ENCODE measurements around the gene ADAM12.

Gene ADAM12

DNA sequence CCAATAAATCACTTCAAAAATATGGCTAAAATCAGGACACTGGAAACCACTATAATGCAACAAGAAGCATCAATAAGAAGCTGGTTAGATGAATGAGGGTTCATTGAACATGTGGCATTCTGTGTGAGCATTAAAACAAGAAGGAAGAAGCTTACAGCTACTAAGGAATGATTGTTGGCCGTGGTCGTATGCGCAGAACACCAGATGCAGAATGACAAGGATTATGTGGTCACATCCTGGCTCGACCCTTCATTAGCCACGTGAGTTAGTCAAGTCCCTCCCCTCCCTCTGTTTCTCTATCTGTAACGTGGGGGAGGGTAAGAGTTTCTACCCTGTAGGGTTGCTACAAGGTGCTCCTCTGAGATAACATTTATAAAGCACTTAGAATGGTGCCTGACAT is 174.3 kb downstream of the ADAM12 start:
- DNase-seq (ENCODE audit: low read depth in 2 of 2, low spot score in 1 of 2) = no peak

GRCh38 chr10:126212738-126213137 is 175.5 kb downstream of the ADAM12 start:
- no peak for DNase-seq (ENCODE audit: low read depth in 2 of 2, low spot score in 1 of 2)

DNA sequence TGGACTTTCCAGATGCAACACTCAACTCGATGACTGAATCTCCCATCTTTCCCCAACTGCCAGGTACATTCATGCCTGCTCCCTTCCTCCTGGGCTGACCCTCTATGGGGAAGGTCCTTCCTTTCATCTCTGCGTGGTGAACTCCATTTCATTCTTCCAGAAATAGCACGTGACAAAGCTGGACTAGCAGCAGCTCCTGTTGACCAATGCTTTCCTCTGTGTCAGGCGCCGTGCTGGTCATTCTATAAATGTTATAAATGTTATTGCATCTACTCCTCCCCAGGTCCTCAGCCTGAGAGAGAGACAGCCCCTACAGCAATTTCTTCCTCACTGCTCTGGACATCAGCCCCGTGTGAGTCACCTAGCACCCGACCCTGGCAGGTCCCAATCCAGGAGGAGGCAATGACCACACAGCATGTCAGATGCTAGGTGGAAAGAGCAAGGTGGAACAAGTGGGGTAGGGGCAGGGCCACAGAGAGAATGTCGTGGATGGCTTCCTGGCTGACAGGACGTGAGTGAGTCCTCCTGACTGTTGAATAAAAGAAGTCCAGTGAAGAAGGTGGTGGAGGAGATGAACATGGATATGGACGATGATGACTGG is 178.1 kb downstream of the ADAM12 start:
- DNase-seq (ENCODE audit: low read depth in 2 of 2, low spot score in 1 of 2) = no peak

GRCh38 chr10:126209451-126209850 is 178.8 kb downstream of the ADAM12 start:
- DNase-seq (ENCODE audit: low read depth in 2 of 2, low spot score in 1 of 2) = no peak

- DNase-seq (ENCODE audit: low read depth in 2 of 2, low spot score in 1 of 2) = no peak
These were observed 179.5 kb downstream of the ADAM12 start for GRCh38 chr10:126208726-126209302.

GRCh38 chr10:126207851-126208250 is 180.4 kb downstream of the ADAM12 start:
- DNase-seq (ENCODE audit: low read depth in 2 of 2, low spot score in 1 of 2) = no peak

- DNase-seq (ENCODE audit: low read depth in 2 of 2, low spot score in 1 of 2) = no peak
These were observed 180.9 kb downstream of the ADAM12 start for GRCh38 chr10:126207313-126207771.

DNA sequence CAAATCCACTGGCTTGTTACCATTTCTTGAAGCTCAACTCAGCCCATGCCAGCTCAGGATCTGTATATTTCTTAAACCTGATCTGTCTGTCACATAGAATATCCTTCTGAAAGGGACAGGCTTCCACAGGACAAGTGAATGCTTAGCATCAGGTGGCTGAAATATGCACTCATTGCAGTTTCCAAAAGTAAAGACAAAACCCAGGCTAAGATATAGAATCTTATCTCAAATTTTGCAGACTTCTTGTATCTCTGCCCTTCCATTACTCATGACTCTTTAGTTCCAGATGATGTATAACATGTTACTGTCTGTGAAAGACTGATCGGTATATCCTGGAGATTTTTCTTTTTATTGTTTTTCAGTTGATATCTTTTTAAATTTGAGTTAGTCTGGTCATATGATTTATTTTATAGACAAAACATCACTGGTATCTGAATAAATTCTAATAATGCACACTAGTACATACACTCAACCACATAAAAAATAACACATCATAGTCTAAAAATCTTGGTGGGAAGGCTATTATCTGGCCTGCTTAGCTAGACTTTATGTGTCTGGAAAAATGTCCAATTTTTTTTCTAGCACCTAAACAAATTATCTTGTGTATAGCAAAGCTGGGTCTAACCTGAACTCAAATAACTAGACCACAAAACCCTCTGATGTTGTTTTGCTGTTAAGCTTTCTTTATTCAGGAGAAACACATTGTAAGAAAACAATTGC is 182.6 kb downstream of the ADAM12 start:
- DNase-seq (ENCODE audit: low read depth in 2 of 2, low spot score in 1 of 2) = no peak

- DNase-seq (ENCODE audit: low read depth in 2 of 2, low spot score in 1 of 2) = no peak
These were observed 184.0 kb downstream of the ADAM12 start for GRCh38 chr10:126204320-126204719.

DNA sequence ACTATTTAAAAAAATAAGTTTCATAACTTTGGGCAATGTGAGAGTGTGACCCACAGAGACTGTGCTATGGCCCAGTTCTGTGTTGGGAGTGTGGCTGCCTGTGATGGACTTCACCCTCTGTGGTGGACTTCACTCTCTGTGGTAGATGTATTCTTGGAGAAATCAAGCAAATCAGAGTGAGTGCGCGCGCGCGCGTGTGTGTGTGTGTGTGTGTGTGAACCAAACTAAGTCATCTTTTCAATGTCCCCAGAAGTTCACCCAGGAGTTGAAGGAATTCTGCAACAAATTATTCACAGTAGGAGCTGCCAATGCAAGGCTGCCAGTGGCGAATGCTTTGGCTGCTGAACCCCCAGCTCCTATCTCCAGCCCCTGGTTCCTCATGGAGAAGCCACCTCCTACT is 184.5 kb downstream of the ADAM12 start:
- DNase-seq (ENCODE audit: low read depth in 2 of 2, low spot score in 1 of 2) = no peak

GRCh38 chr10:126201603-126202002 is 186.7 kb downstream of the ADAM12 start:
- DNase-seq (ENCODE audit: low read depth in 2 of 2, low spot score in 1 of 2) = no peak

- DNase-seq (ENCODE audit: low read depth in 2 of 2, low spot score in 1 of 2) = no peak
These were observed 188.9 kb downstream of the ADAM12 start for GRCh38 chr10:126199221-126199998.

- no peak for DNase-seq (ENCODE audit: low read depth in 2 of 2, low spot score in 1 of 2)
These were observed 189.6 kb downstream of the ADAM12 start for GRCh38 chr10:126198681-126199080.

DNA sequence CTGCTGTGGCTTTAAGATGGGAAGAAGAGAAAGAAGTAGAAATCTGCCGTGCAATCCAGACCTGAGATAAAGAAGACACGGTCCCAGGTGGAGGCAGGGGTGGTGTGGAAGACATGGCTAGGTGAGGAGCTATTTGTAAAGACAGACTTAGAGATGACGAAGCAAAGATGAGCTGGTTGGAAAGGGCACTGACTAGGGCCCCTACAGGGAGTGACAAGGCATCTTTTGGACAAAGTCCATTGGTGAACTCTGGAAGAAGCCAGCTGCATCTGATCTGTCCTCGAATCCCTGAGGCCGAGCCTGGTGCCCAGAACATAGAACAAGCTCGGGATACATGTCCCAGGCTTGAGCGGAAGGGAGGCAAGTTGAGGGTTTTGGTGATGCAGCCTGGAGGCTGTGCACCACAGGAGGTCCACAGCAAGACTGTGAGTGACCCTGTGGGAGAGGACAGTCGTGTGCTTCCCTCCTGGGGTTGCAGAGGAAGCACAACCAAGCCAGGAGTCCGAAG is 191.2 kb downstream of the ADAM12 start:
- DNase-seq (ENCODE audit: low read depth in 2 of 2, low spot score in 1 of 2) = no peak

DNA sequence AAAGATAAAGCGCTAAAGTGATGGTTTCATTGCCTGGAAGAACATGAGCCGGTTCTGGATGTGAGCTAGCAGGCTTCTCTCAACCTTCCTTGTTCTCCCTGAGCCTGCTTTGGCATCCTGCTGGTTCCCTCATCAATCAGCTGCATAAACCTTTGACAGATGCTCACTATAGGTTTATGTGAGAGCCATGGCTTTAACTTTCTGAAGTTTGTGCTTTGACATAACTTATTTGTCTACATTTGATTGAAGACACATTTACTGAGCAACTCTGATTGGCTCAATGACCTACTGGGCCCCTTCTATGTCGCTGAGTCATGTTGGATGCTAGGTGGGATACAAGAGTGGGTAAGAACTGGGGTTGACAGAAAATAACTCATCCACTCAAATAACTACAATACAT is 192.0 kb downstream of the ADAM12 start:
- DNase-seq (ENCODE audit: low read depth in 2 of 2, low spot score in 1 of 2) = no peak

DNA sequence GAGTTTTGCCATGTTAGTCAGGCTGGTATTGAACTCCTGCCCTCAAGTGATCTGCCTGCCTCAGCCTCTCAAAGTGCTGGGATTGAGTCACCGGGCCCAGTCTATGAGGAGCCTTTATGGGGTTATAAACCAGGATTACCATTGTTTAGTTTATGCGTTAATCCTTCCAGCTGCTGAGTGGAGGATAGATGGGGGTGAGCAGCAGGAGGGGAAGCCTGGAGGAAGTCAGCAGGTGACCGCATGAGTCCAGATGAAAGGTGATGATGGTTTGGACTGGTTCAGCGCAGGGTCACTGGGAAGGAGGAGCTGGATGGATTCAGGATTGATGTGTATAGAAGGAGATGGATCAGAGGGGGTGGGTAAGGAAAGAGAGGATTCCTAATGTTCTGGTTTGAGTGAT is 197.1 kb downstream of the ADAM12 start:
- DNase-seq (ENCODE audit: low read depth in 2 of 2, low spot score in 1 of 2) = no peak

- no peak for DNase-seq (ENCODE audit: low read depth in 2 of 2, low spot score in 1 of 2)
These were observed 199.5 kb downstream of the ADAM12 start for GRCh38 chr10:126188679-126189200.

DNA sequence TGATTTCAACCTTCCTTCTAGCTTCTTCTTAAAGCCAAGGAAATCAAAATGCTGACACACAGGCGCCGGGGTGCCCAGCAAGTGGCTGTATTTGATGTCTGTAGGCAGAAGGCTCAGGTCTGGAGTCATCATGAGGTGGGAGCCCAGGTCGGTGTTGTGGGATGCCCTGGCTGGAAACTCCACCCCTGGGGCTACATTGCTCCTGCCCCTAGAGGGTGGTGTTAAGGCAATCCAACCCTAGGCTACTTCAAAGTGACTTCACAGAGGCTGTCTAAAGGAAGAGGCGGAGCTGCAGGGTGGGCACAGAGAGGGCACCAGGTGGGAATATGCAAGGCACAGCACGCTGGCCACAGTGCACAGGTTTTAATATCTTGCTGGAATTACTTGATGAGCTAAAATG is 200.9 kb downstream of the ADAM12 start:
- DNase-seq (ENCODE audit: low read depth in 2 of 2, low spot score in 1 of 2) = no peak

DNA sequence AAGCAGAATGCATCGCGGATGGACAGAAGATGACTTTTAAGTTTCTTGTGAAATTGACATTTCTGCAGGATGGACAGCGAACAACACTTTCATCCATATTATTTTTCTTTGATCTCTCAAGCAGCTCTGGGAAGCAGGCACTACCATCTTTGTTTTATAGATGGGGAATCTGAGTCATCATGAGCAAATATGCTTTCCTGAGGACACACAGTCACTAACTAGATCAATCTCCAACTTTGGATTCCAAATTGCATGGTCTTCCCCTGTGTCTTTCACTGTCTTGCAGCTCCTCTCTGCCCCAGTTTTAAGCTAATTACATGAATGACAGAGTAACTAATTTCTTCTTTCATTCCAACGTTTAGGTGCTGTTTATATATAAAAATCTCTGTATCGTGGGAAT is 201.5 kb downstream of the ADAM12 start:
- no peak for DNase-seq (ENCODE audit: low read depth in 2 of 2, low spot score in 1 of 2)

GRCh38 chr10:126185676-126186447 is 202.4 kb downstream of the ADAM12 start:
- DNase-seq (ENCODE audit: low read depth in 2 of 2, low spot score in 1 of 2) = no peak

- DNase-seq (ENCODE audit: low read depth in 2 of 2, low spot score in 1 of 2) = no peak
These were observed 206.7 kb downstream of the ADAM12 start for GRCh38 chr10:126181626-126182025.

All from stimulated activated CD8-positive, alpha-beta memory T cell treated with anti-CD3 and anti-CD28 coated beads, Interleukin-4, amount 100 ng/mL, for 4 hours (primary cell).